ENCODE measurements around the gene SCP2D1. TPM values are rescaled to one million over a fixed set of nuclear protein-coding genes. Genes with fewer than 3 reads are reported as not detected.

The SCP2D1 gene
- total RNA-seq, 2 donors from 2014 or later, result not detected

DNA sequence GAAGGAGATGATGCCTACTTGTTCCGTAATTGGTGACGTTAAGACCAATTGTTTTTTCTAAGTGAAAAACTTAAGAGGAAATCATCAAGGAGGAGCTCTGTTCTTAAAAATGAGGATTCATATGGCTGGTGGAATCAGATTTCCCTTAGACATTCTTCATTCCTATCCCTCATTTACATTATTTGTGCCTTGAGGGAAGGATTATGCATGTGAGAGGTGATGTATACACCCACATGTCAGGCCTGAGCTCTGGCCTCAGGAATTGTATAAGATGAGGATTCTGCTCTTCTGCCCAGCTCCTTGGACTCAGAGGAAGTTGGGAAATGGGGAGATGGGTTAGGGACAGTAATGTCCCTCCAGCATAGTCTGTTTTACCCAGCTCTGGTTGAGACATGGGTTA lies 42.3 kb downstream of the SCP2D1 start:
- peaks cover 10% of the 10 kb centered on the region for H3K9me3 Mint-ChIP-seq
- 85% methylated on average over 2 of the region's 2 CpGs; no CpG with 5 or more reads in 1 of the 2 experiments for WGBS, 2 experiments (ENCODE audit: insufficient coverage in 1 of 2, insufficient read length in 1 of 2)
- Histone ChIP-seq H3K4me1 (ENCODE audit: control insufficient read depth, insufficient read depth, low read length) (no peaks in the 10 kb centered on the region), H3K4me3 (ENCODE audit: low read length) (no peak overlapping the region), H3K27me3 (ENCODE audit: control insufficient read depth, insufficient read depth, low read length, poor library complexity, severe bottlenecking) (no peaks in the 10 kb centered on the region), H3K27ac (ENCODE audit: low read depth, low read length) (no peak overlapping the region), H3K9me3 (ENCODE audit: control insufficient read depth, low read length) (no peaks in the 10 kb centered on the region), H3K9ac (ENCODE audit: extremely low read depth, low read length, poor library complexity, severe bottlenecking) (no peak overlapping the region), H3K36me3 (ENCODE audit: control insufficient read depth, insufficient read depth, low read length) (no peaks in the 10 kb centered on the region)
- no peak overlapping the region for H3K27ac Mint-ChIP-seq
- no peak overlapping the region for H3K4me3 Mint-ChIP-seq
- DNase-seq, result no peak
- peaks cover 13% of the 10 kb centered on the region for H3K27me3 Mint-ChIP-seq (ENCODE audit: insufficient read depth)
- H3K36me3 Mint-ChIP-seq (ENCODE audit: low read depth), result no peaks in the 10 kb centered on the region
- H3K4me1 Mint-ChIP-seq, result no peaks in the 10 kb centered on the region
- TF ChIP-seq, protein P1, sequence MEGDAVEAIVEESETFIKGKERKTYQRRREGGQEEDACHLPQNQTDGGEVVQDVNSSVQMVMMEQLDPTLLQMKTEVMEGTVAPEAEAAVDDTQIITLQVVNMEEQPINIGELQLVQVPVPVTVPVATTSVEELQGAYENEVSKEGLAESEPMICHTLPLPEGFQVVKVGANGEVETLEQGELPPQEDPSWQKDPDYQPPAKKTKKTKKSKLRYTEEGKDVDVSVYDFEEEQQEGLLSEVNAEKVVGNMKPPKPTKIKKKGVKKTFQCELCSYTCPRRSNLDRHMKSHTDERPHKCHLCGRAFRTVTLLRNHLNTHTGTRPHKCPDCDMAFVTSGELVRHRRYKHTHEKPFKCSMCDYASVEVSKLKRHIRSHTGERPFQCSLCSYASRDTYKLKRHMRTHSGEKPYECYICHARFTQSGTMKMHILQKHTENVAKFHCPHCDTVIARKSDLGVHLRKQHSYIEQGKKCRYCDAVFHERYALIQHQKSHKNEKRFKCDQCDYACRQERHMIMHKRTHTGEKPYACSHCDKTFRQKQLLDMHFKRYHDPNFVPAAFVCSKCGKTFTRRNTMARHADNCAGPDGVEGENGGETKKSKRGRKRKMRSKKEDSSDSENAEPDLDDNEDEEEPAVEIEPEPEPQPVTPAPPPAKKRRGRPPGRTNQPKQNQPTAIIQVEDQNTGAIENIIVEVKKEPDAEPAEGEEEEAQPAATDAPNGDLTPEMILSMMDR (conservative IDR thresholded peaks at IDR 0.05), result no peak

DNA sequence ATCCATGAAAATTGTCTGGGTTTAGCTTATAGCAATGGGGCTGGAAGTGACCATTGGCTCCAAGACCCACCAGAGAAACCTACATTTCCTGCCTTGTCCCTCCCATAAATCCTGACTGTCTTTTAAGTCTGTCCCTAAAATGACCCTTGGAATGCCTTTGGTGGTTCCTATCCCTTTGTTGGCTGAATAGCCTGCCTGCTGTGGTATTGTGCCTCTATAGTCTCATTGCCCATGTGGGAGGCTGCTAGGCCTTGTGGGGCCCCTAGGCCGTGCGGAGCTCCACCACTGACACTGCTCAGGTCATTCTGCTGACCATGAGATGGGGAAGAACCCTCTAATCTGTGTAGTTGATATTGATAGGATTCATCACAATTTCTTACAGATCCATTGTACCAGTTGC lies 43.3 kb downstream of the SCP2D1 start:
- no peak for DNase-seq
- Mint-ChIP-seq H3K27ac (no peak overlapping the region), H3K36me3 (ENCODE audit: low read depth) (no peaks in the 10 kb centered on the region), H3K4me3 (no peak overlapping the region), H3K27me3 (ENCODE audit: insufficient read depth) (peaks cover 13% of the 10 kb centered on the region), H3K4me1 (no peaks in the 10 kb centered on the region), H3K9me3 (peaks cover 10% of the 10 kb centered on the region)
- WGBS, 2 experiments (ENCODE audit: insufficient coverage in 1 of 2, insufficient read length in 1 of 2), result 30 to 31% methylated on average over 2 of the region's 2 CpGs
- no peaks in the 10 kb centered on the region for H3K4me1 ChIP-seq (ENCODE audit: control insufficient read depth, insufficient read depth, low read length)
- no peaks in the 10 kb centered on the region for H3K36me3 ChIP-seq (ENCODE audit: control insufficient read depth, insufficient read depth, low read length)
- H3K9ac ChIP-seq (ENCODE audit: extremely low read depth, low read length, poor library complexity, severe bottlenecking), result no peak overlapping the region
- no peaks in the 10 kb centered on the region for H3K9me3 ChIP-seq (ENCODE audit: control insufficient read depth, low read length)
- TF ChIP-seq, protein P1 (conservative IDR thresholded peaks at IDR 0.05), result no peak
- no peak overlapping the region for H3K4me3 ChIP-seq (ENCODE audit: low read length)
- H3K27me3 ChIP-seq (ENCODE audit: control insufficient read depth, insufficient read depth, low read length, poor library complexity, severe bottlenecking), result no peaks in the 10 kb centered on the region
- H3K27ac ChIP-seq (ENCODE audit: low read depth, low read length), result no peak overlapping the region

DNA sequence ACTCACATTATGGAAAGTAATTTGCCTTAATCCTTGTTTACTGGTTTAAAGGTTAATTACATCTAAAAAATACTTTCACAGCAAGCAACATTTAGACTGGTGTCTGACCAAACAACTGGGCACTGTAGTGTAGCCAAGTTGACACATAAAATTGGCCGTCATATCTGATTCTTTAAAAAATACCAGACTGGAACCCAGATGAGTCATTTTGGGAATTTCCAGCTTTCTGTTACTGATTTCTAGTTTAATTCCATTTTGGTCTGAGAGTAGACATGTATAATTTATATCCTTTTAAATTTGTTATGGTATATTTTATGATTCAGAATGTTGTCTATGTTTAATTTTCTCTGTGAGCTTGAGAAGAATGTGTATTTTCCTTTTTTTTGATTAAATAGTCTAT lies 44.1 kb downstream of the SCP2D1 start:
- 91 to 92% methylated on average over 1 of the region's 1 CpG for WGBS, 2 experiments (ENCODE audit: insufficient coverage in 1 of 2, insufficient read length in 1 of 2)

More for the DNA sequence above, 44.1 kb downstream of the SCP2D1 start:
- Mint-ChIP-seq H3K27ac (no peak overlapping the region), H3K4me1 (no peaks in the 10 kb centered on the region), H3K36me3 (ENCODE audit: low read depth) (no peaks in the 10 kb centered on the region), H3K4me3 (no peak overlapping the region), H3K9me3 (peaks cover 10% of the 10 kb centered on the region), H3K27me3 (ENCODE audit: insufficient read depth) (peaks cover 13% of the 10 kb centered on the region)
- Histone ChIP-seq H3K9me3 (ENCODE audit: control insufficient read depth, low read length) (no peaks in the 10 kb centered on the region), H3K27ac (ENCODE audit: low read depth, low read length) (no peak overlapping the region), H3K9ac (ENCODE audit: extremely low read depth, low read length, poor library complexity, severe bottlenecking) (no peak overlapping the region), H3K4me3 (ENCODE audit: low read length) (no peak overlapping the region), H3K36me3 (ENCODE audit: control insufficient read depth, insufficient read depth, low read length) (no peaks in the 10 kb centered on the region), H3K4me1 (ENCODE audit: control insufficient read depth, insufficient read depth, low read length) (no peaks in the 10 kb centered on the region), H3K27me3 (ENCODE audit: control insufficient read depth, insufficient read depth, low read length, poor library complexity, severe bottlenecking) (no peaks in the 10 kb centered on the region)
- TF ChIP-seq, protein P1 (conservative IDR thresholded peaks at IDR 0.05), result no peak
- DNase-seq, result no peak

All from endodermal cell (in vitro differentiated cells).